Posterior vena cava (tissue), 2 donors: ENCODE data around the gene EPAS1. TPM values are rescaled to one million over a fixed set of nuclear protein-coding genes. Genes with fewer than 3 reads are reported as not detected.

ENCODE experiments used
- DNase-seq: peaks from one replicate; pipeline ENCODE4 v3.0.0-alpha.2; 2020; ENCODE audit warnings: low spot score
- intact Hi-C, 2 donors: fragments of 100-400 bp; cut with DNase I; formaldehyde crosslinking; loops; one replicate each; pipeline versions ENCODE4 v1.14.1 to v1.14.2; 2022 to 2023
- total RNA-seq, 2 donors: library from RNA; stranded (reverse); fragmentation: NEBNext Ultra II Directional; extraction: Animal tissue kit (Norgen Biotek cat#: 25700); gene quantifications; one replicate each; pipeline ENCODE4 v1.2.1, GENCODE V29; 2021
- donor health status: DM: yes; HTN: yes; CAD: no.
- donor health status: DM: yes; HTN: yes; CAD: no.

EPAS1 gene
- total RNA-seq, 2 donors from 2014 or later = 374 to 478 TPM

- intact Hi-C loops = no loop called here
- DNase-seq = no peak
Measured at GRCh38 chr2:46347648-46348280, 50.6 kb downstream of the EPAS1 start.

- intact Hi-C loops = no loop called here
- no peak for DNase-seq
Measured at GRCh38 chr2:46349115-46349547, 51.9 kb downstream of the EPAS1 start.

GRCh38 chr2:46350029-46350689 lies 53.0 kb downstream of the EPAS1 start:
- intact Hi-C loops = no loop called here
- DNase-seq = no peak

GRCh38 chr2:46351098-46351749 lies 54.0 kb downstream of the EPAS1 start:
- intact Hi-C loops = no loop called here
- DNase-seq = no peak

- peak; percentile 85 for DNase-seq
- intact Hi-C loops = no loop called here
Measured at GRCh38 chr2:46351750-46352138, 54.5 kb downstream of the EPAS1 start.

GRCh38 chr2:46352621-46353020 lies 55.4 kb downstream of the EPAS1 start:
- intact Hi-C loops = no loop called here
- DNase-seq = no peak

GRCh38 chr2:46353509-46353908 lies 56.3 kb downstream of the EPAS1 start:
- no peak for DNase-seq
- intact Hi-C loops = no loop called here

GRCh38 chr2:46355756-46356155 lies 58.5 kb downstream of the EPAS1 start:
- intact Hi-C loops = loop anchor here in 1 of 2 donors (5.0 kb wide), 1 partner anchor 53 kb away; no protein-coding TSS in a partner anchor
- no peak for DNase-seq

GRCh38 chr2:46356991-46357390 lies 59.8 kb downstream of the EPAS1 start:
- intact Hi-C loops = loop anchor here in 1 of 2 donors (5.0 kb wide), 1 partner anchor 55 kb away; no protein-coding TSS in a partner anchor

GRCh38 chr2:46358713-46359112 lies 61.5 kb downstream of the EPAS1 start:
- intact Hi-C loops = loop anchor here in 1 of 2 donors (5.0 kb wide), 1 partner anchor 56 kb away; no protein-coding TSS in a partner anchor

More at GRCh38 chr2:46356991-46357390, 59.8 kb downstream of the EPAS1 start:
- DNase-seq = no peak

GRCh38 chr2:46360303-46360702 lies 63.1 kb downstream of the EPAS1 start:
- no peak for DNase-seq
- intact Hi-C loops = no loop called here

More at GRCh38 chr2:46358713-46359112, 61.5 kb downstream of the EPAS1 start:
- DNase-seq = no peak

- intact Hi-C loops = no loop called here
- DNase-seq = no peak
Measured at GRCh38 chr2:46361920-46362666, 64.9 kb downstream of the EPAS1 start.

GRCh38 chr2:46362667-46363012 lies 65.4 kb downstream of the EPAS1 start:
- DNase-seq = no peak
- intact Hi-C loops = no loop called here

GRCh38 chr2:46363535-46364170 lies 66.4 kb downstream of the EPAS1 start:
- intact Hi-C loops = no loop called here
- no peak for DNase-seq

GRCh38 chr2:46364797-46365457 lies 67.7 kb downstream of the EPAS1 start:
- intact Hi-C loops = loop anchor here in 1 of 2 donors (5.0 kb wide), 2 partner anchors 68 to 353 kb away; partner anchors contain the start of gene EPAS1

GRCh38 chr2:46365913-46366667 lies 68.9 kb downstream of the EPAS1 start:
- DNase-seq = no peak
- intact Hi-C loops = loop anchor here in 1 of 2 donors (5.0 kb wide), 2 partner anchors 69 to 354 kb away; partner anchors contain the start of gene EPAS1

More at GRCh38 chr2:46364797-46365457, 67.7 kb downstream of the EPAS1 start:
- DNase-seq = no peak

GRCh38 chr2:46366668-46367052 lies 69.5 kb downstream of the EPAS1 start:
- no peak for DNase-seq
- intact Hi-C loops = loop anchor here in 1 of 2 donors (5.0 kb wide), 2 partner anchors 69 to 354 kb away; partner anchors contain the start of gene EPAS1

GRCh38 chr2:46367286-46367685 lies 70.1 kb downstream of the EPAS1 start:
- intact Hi-C loops = loop anchor here in 1 of 2 donors (5.0 kb wide), 2 partner anchors 70 to 355 kb away; partner anchors contain the start of gene EPAS1
- DNase-seq = no peak
